Endothelial cell (in vitro differentiated cells): ENCODE data around the gene GLCCI1. TPM values are rescaled to one million over a fixed set of nuclear protein-coding genes. Genes with fewer than 3 reads are reported as not detected.

Experiments
- DNase-seq: peaks from one replicate; pipeline ENCODE4 v3.0.0; 2021; ENCODE audit warnings: low spot score
- H3K27ac Mint-ChIP-seq: one replicate; pipeline ENCODE4 v1.8.0; 2021; ENCODE audit warnings: mixed read lengths, inconsistent platforms; ENCODE audit not compliant: unreplicated experiment
- H3K27me3 Mint-ChIP-seq: one replicate; pipeline ENCODE4 v1.8.0; 2021; ENCODE audit warnings: mild to moderate bottlenecking, moderate library complexity, mixed read lengths, inconsistent platforms; ENCODE audit not compliant: unreplicated experiment
- H3K36me3 Mint-ChIP-seq: one replicate; pipeline ENCODE4 v1.8.0; 2021; ENCODE audit warnings: mild to moderate bottlenecking, low read depth, mixed read lengths, inconsistent platforms; ENCODE audit not compliant: unreplicated experiment
- H3K4me1 Mint-ChIP-seq: one replicate; pipeline ENCODE4 v1.8.0; 2021; ENCODE audit warnings: mild to moderate bottlenecking, mixed read lengths, inconsistent platforms; ENCODE audit not compliant: unreplicated experiment
- H3K4me3 Mint-ChIP-seq: one replicate; pipeline ENCODE4 v1.8.0; 2021; ENCODE audit warnings: mild to moderate bottlenecking, mixed read lengths, inconsistent platforms; ENCODE audit not compliant: unreplicated experiment
- H3K9me3 Mint-ChIP-seq: one replicate; pipeline ENCODE4 v1.8.0; 2021; ENCODE audit warnings: mixed read lengths, inconsistent platforms; ENCODE audit not compliant: unreplicated experiment
- CTCF ChIP-seq: fragments of 200-600 bp; sonication (generic); IDR thresholded peaks from one replicate; pipeline ENCODE4 v1.5.0; 2021; ENCODE audit warnings: antibody characterized with exemption; ENCODE audit not compliant: unreplicated experiment
- total RNA-seq: library from RNA; stranded (reverse); fragmentation: NEBNext Ultra II Directional; extraction: Animal tissue kit (Norgen Biotek cat#: 25700); gene quantifications from one replicate; pipeline ENCODE4 v1.2.1, GENCODE V29; 2021; ENCODE audit not compliant: unreplicated experiment

Gene GLCCI1
- total RNA-seq, 1 donor from 2014 or later, result 13.8 TPM

GRCh38 chr7:7976677-7977076, 8.1 kb downstream of the GLCCI1 start:
- Mint-ChIP-seq H3K9me3 (no peaks in the 10 kb centered on the region), H3K4me3 (no peak overlapping the region), H3K27me3 (peaks cover 2% of the 10 kb centered on the region), H3K4me1 (peaks cover 16% of the 10 kb centered on the region), H3K27ac (no peak overlapping the region), H3K36me3 (no peaks in the 10 kb centered on the region)
- no peak for TF ChIP-seq CTCF
- DNase-seq, result no peak

GRCh38 chr7:7977774-7978173, 9.2 kb downstream of the GLCCI1 start:
- H3K27ac Mint-ChIP-seq, result no peak overlapping the region
- H3K36me3 Mint-ChIP-seq, result no peaks in the 10 kb centered on the region
- no peak for TF ChIP-seq CTCF
- no peak overlapping the region for H3K4me3 Mint-ChIP-seq
- DNase-seq, result no peak
- H3K27me3 Mint-ChIP-seq, result peaks cover 2% of the 10 kb centered on the region
- H3K4me1 Mint-ChIP-seq, result peaks cover 16% of the 10 kb centered on the region
- H3K9me3 Mint-ChIP-seq, result no peaks in the 10 kb centered on the region

GRCh38 chr7:7978860-7979259, 10.3 kb downstream of the GLCCI1 start:
- Mint-ChIP-seq H3K9me3 (no peaks in the 10 kb centered on the region), H3K4me1 (peaks cover 13% of the 10 kb centered on the region), H3K4me3 (no peak overlapping the region), H3K27me3 (no peaks in the 10 kb centered on the region), H3K27ac (no peak overlapping the region), H3K36me3 (no peaks in the 10 kb centered on the region)
- DNase-seq, result no peak
- TF ChIP-seq CTCF, result no peak

GRCh38 chr7:7979558-7979957, 11.0 kb downstream of the GLCCI1 start:
- H3K36me3 Mint-ChIP-seq, result no peaks in the 10 kb centered on the region
- no peak for DNase-seq
- no peak for TF ChIP-seq CTCF
- no peak overlapping the region for H3K4me3 Mint-ChIP-seq
- H3K27ac Mint-ChIP-seq, result no peak overlapping the region
- H3K9me3 Mint-ChIP-seq, result no peaks in the 10 kb centered on the region
- peaks cover 13% of the 10 kb centered on the region for H3K4me1 Mint-ChIP-seq
- H3K27me3 Mint-ChIP-seq, result no peaks in the 10 kb centered on the region

GRCh38 chr7:7980134-7980533, 11.5 kb downstream of the GLCCI1 start:
- Mint-ChIP-seq H3K36me3 (no peaks in the 10 kb centered on the region), H3K4me1 (peaks cover 13% of the 10 kb centered on the region), H3K27ac (no peak overlapping the region), H3K27me3 (peaks cover 2% of the 10 kb centered on the region), H3K4me3 (no peak overlapping the region), H3K9me3 (no peaks in the 10 kb centered on the region)
- no peak for TF ChIP-seq CTCF
- no peak for DNase-seq
